ENCODE measurements around the gene SIGLEC7. TPM values are rescaled to one million over a fixed set of nuclear protein-coding genes. Genes with fewer than 3 reads are reported as not detected.

SIGLEC7 gene
- total RNA-seq, 1 experiment from 2014 or later, result not detected

- Histone ChIP-seq H3K27me3 (replicated peaks; ENCODE audit: control insufficient read depth, insufficient read depth, low read length) (no peaks in the 10 kb centered on the region; the same call in 1 of the 2 replicates), H3K36me3 (ENCODE audit: control insufficient read depth, insufficient read depth, low read length) (no peaks in the 10 kb centered on the region), H3K4me3 (ENCODE audit: low read depth, low read length) (no peak overlapping the region), H3K9me3 (no peaks in the 10 kb centered on the region), H3K4me1 (no peaks in the 10 kb centered on the region; the same call in 1 of the 2 replicates)
- intact Hi-C loops (cut with micrococcal nuclease; ENCODE audit: unreplicated experiment), result no loop called here
- TF ChIP-seq CTCF (IDR thresholded peaks at IDR 0.05; ENCODE audit: insufficient read depth in 1 of 2, low read depth in 1 of 2, low read length in 1 of 2, severe bottlenecking in 1 of 2, unreplicated experiment in 1 of 2), result no peak
- no peak for DNase-seq
- ChIA-PET CTCF (no interaction called here), POLR2A (no interaction called here)
- peaks cover 2% of the 10 kb centered on the region for H3K27me3 Mint-ChIP-seq (ENCODE audit: insufficient read depth, unreplicated experiment)
- no peaks in the 10 kb centered on the region for H3K36me3 Mint-ChIP-seq (ENCODE audit: insufficient read depth, unreplicated experiment)
- H3K9me3 Mint-ChIP-seq (ENCODE audit: unreplicated experiment), result no peaks in the 10 kb centered on the region
- peaks cover 4% of the 10 kb centered on the region for H3K4me1 Mint-ChIP-seq (ENCODE audit: low read depth, unreplicated experiment)
- no peak overlapping the region for H3K27ac Mint-ChIP-seq (ENCODE audit: unreplicated experiment)
- no peak overlapping the region for H3K4me3 Mint-ChIP-seq (ENCODE audit: unreplicated experiment)
- BruUV-seq (replicated peaks), result no TSS peak
These were observed 31.6 kb downstream of the SIGLEC7 start for GRCh38 chr19:51173681-51174080.

- POLR2A ChIA-PET, result no interaction called here
- Mint-ChIP-seq H3K9me3 (ENCODE audit: unreplicated experiment) (no peaks in the 10 kb centered on the region), H3K4me3 (ENCODE audit: unreplicated experiment) (no peak overlapping the region), H3K36me3 (ENCODE audit: insufficient read depth, unreplicated experiment) (no peaks in the 10 kb centered on the region), H3K27ac (ENCODE audit: unreplicated experiment) (no peak overlapping the region), H3K4me1 (ENCODE audit: low read depth, unreplicated experiment) (no peaks in the 10 kb centered on the region), H3K27me3 (ENCODE audit: insufficient read depth, unreplicated experiment) (peaks cover 8% of the 10 kb centered on the region)
- CTCF ChIA-PET, result interaction anchor here (0.6 kb wide), 1 partner anchor 133 kb away, joined by 4 read pairs; no protein-coding TSS in a partner anchor
- Histone ChIP-seq H3K4me3 (ENCODE audit: low read depth, low read length) (no peak overlapping the region), H3K9me3 (no peaks in the 10 kb centered on the region), H3K27me3 (replicated peaks; ENCODE audit: control insufficient read depth, insufficient read depth, low read length) (no peaks in the 10 kb centered on the region), H3K36me3 (ENCODE audit: control insufficient read depth, insufficient read depth, low read length) (no peaks in the 10 kb centered on the region), H3K4me1 (no peaks in the 10 kb centered on the region)
- intact Hi-C loops (cut with micrococcal nuclease; ENCODE audit: unreplicated experiment), result no loop called here
- DNase-seq, result no peak
- BruUV-seq (replicated peaks), result no TSS peak
- TF ChIP-seq CTCF (IDR thresholded peaks at IDR 0.05; ENCODE audit: insufficient read depth in 1 of 2, low read depth in 1 of 2, low read length in 1 of 2, severe bottlenecking in 1 of 2, unreplicated experiment in 1 of 2), result no peak
These were observed 37.2 kb downstream of the SIGLEC7 start for GRCh38 chr19:51179256-51179655.

GRCh38 chr19:51181377-51181912, 39.3 kb downstream of the SIGLEC7 start:
- H3K27me3 ChIP-seq (replicated peaks; ENCODE audit: control insufficient read depth, insufficient read depth, low read length), result no peaks in the 10 kb centered on the region
- no TSS peak for BruUV-seq (replicated peaks)
- no peaks in the 10 kb centered on the region for H3K4me1 Mint-ChIP-seq (ENCODE audit: low read depth, unreplicated experiment)
- H3K27ac Mint-ChIP-seq (ENCODE audit: unreplicated experiment), result no peak overlapping the region
- TF ChIP-seq CTCF (IDR thresholded peaks at IDR 0.05; ENCODE audit: insufficient read depth in 1 of 2, low read depth in 1 of 2, low read length in 1 of 2, severe bottlenecking in 1 of 2, unreplicated experiment in 1 of 2), result no peak
- H3K27me3 Mint-ChIP-seq (ENCODE audit: insufficient read depth, unreplicated experiment), result peaks cover 17% of the 10 kb centered on the region
- no peak for DNase-seq
- H3K4me1 ChIP-seq, result no peaks in the 10 kb centered on the region
- ChIA-PET POLR2A (no interaction called here), CTCF (no interaction called here)
- H3K4me3 ChIP-seq (ENCODE audit: low read depth, low read length), result no peak overlapping the region
- H3K36me3 ChIP-seq (ENCODE audit: control insufficient read depth, insufficient read depth, low read length), result no peaks in the 10 kb centered on the region
- intact Hi-C loops (cut with micrococcal nuclease; ENCODE audit: unreplicated experiment), result no loop called here
- H3K9me3 ChIP-seq, result no peaks in the 10 kb centered on the region
- no peaks in the 10 kb centered on the region for H3K9me3 Mint-ChIP-seq (ENCODE audit: unreplicated experiment)
- H3K4me3 Mint-ChIP-seq (ENCODE audit: unreplicated experiment), result no peak overlapping the region
- no peaks in the 10 kb centered on the region for H3K36me3 Mint-ChIP-seq (ENCODE audit: insufficient read depth, unreplicated experiment)
